ENCODE results near the gene TSHZ2. TPM values are rescaled to one million over a fixed set of nuclear protein-coding genes. Genes with fewer than 3 reads are reported as not detected.

TSHZ2 gene
- total and polyA plus RNA-seq, 2 donors (not counting 1 experiment from before 2014, with no cell fraction given), result 1.00 to 5.7 TPM

DNA sequence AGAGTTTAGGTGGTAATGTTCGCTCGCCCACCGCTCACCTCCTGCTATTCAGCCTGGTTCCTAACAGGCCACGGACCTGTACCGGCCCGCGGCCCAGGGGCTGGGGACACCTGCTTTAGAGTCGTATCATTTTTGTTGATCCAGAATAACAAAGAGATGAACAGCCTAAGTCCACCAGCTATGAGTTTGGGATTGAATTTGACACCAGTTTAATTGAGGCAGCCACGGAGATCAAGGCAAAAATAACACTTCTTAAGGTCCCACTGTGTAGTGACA lies 108.5 kb downstream of the TSHZ2 start:
- 98% methylated on average over 8 of the region's 9 CpGs for WGBS (ENCODE audit: insufficient coverage)

More for the DNA sequence above, 108.5 kb downstream of the TSHZ2 start:
- Histone ChIP-seq H2AFZ (ENCODE audit: insufficient read depth, low read depth, low read length, poor library complexity, severe bottlenecking) (no peak overlapping the region), H3K4me2 (replicated peaks; ENCODE audit: low read depth, low read length, poor library complexity, severe bottlenecking) (no peak overlapping the region), H3K9me3 (ENCODE audit: control extremely low read depth in 1 of 3, control insufficient read depth in 2 of 3, insufficient read depth in 1 of 3, low read length in 2 of 3) (no peaks in the 10 kb centered on the region), H4K20me1 (ENCODE audit: control insufficient read depth, insufficient read depth, low read length, poor library complexity, severe bottlenecking) (no peaks in the 10 kb centered on the region), H3K79me2 (ENCODE audit: control insufficient read depth, insufficient read depth, low read length) (no peaks in the 10 kb centered on the region), H3K27me3 (replicated peaks in 1 of 4; ENCODE audit: control extremely low read depth in 1 of 4, control insufficient read depth in 3 of 4, insufficient read depth in 4 of 4, low read length in 3 of 4) (no peaks in the 10 kb centered on the region), H3K27ac (ENCODE audit: low read length in 2 of 2) (no peak overlapping the region), H3K36me3 (replicated peaks in 1 of 2; ENCODE audit: control extremely low read depth in 1 of 2, control insufficient read depth in 1 of 2, extremely low read depth in 1 of 2, insufficient read depth in 2 of 2, low read length in 1 of 2) (no peaks in the 10 kb centered on the region), H3K4me1 (ENCODE audit: control insufficient read depth in 2 of 2, insufficient read depth in 2 of 2, low read length in 2 of 2) (peaks cover 0 to 1% of the 10 kb centered on the region in 2 donors), H3K4me3 (ENCODE audit: control extremely low read depth in 1 of 5, extremely low read depth in 1 of 5, insufficient read depth in 1 of 5, low read depth in 2 of 5, low read length in 4 of 5) (no peak overlapping the region), H3K9ac (ENCODE audit: low read length) (no peak overlapping the region)
- ATAC-seq (ENCODE audit: low read depth), result no peak
- no peak for TF ChIP-seq CTCF (IDR thresholded peaks at IDR 0.05)
- TF ChIP-seq EZH2 (IDR thresholded peaks at IDR 0.05; ENCODE audit: borderline replicate concordance, insufficient read depth, low read depth, low read length, poor library complexity, severe bottlenecking), result no peak
- H3K27me3 Mint-ChIP-seq, result no peaks in the 10 kb centered on the region
- intact Hi-C loops (cut with micrococcal nuclease), result no loop called here
- ChIA-PET POLR2A (no interaction called here), CTCF (interaction anchor here (0.6 kb wide), 1 partner anchor 505 kb away, joined by 3 read pairs; no protein-coding TSS in a partner anchor)
- DNase-seq, result no peak
- no peak overlapping the region for H3K4me3 Mint-ChIP-seq
- no peak overlapping the region for H3K27ac Mint-ChIP-seq
- no peaks in the 10 kb centered on the region for H3K9me3 Mint-ChIP-seq (ENCODE audit: insufficient read depth)
- peaks cover 4% of the 10 kb centered on the region for H3K4me1 Mint-ChIP-seq
